Epithelial cell of proximal tubule (primary cell): ENCODE measurements around the gene ZDHHC9. TPM values are rescaled to one million over a fixed set of nuclear protein-coding genes. Genes with fewer than 3 reads are reported as not detected.

Source experiments
- DNase-seq: peaks from one replicate; pipeline ENCODE4 v3.0.0-alpha.2; 2011; ENCODE audit warnings: low read depth
- H3K4me3 ChIP-seq: 2 replicates; pipeline ENCODE4 v1.5.1; 2011; ENCODE audit warnings: low read depth, mild to moderate bottlenecking, low read length
- CTCF ChIP-seq: conservative IDR thresholded peaks from 2 replicates; pipeline ENCODE4 v1.5.1; 2012; ENCODE audit warnings: low read depth, mild to moderate bottlenecking, low read length
- total RNA-seq: library from RNA; depleted of rRNA; stranded (reverse); fragments of >200 nt; gene quantifications from 2 replicates; pipeline ENCODE4 v1.2.3, GENCODE V29; 2015

Gene ZDHHC9
- total RNA-seq, 1 donor from 2014 or later, result 14.8 TPM

- H3K4me3 ChIP-seq, result no peak overlapping the region
- no peak for DNase-seq
- TF ChIP-seq CTCF, result no peak
These were observed 80.0 kb downstream of the ZDHHC9 start for GRCh38 chrX:129763666-129764065.

- TF ChIP-seq CTCF, result no peak
- DNase-seq, result no peak
These were observed 81.2 kb downstream of the ZDHHC9 start for GRCh38 chrX:129762448-129762847.

GRCh38 chrX:129761596-129761995, 82.1 kb downstream of the ZDHHC9 start:
- H3K4me3 ChIP-seq, result no peak overlapping the region
- no peak for DNase-seq
- no peak for TF ChIP-seq CTCF

More at GRCh38 chrX:129762448-129762847, 81.2 kb downstream of the ZDHHC9 start:
- H3K4me3 ChIP-seq, result no peak overlapping the region

GRCh38 chrX:129760981-129761380, 82.7 kb downstream of the ZDHHC9 start:
- TF ChIP-seq CTCF, result no peak
- DNase-seq, result no peak
- H3K4me3 ChIP-seq, result no peak overlapping the region

GRCh38 chrX:129760155-129760554, 83.5 kb downstream of the ZDHHC9 start:
- TF ChIP-seq CTCF, result no peak
- no peak overlapping the region for H3K4me3 ChIP-seq
- no peak for DNase-seq

- peak; percentile 8 for TF ChIP-seq CTCF
- no peak overlapping the region for H3K4me3 ChIP-seq
- DNase-seq, result no peak
These were observed 84.1 kb downstream of the ZDHHC9 start for GRCh38 chrX:129759576-129760061.
